Neuron (in vitro differentiated cells): ENCODE measurements around the gene CMTM1.
"Not testable (repeated sequence)": the region's sequence is repeated elsewhere in the genome, so short reads cannot be mapped to it uniquely, and the experiment has no call there.

Experiments used
- H2AFZ ChIP-seq: one replicate; pipeline ENCODE4 v1.6.1; 2013; ENCODE audit warnings: low read depth, mild to moderate bottlenecking, inconsistent platforms, low read length, moderate library complexity
- H3K27me3 ChIP-seq: one replicate; pipeline ENCODE4 v1.6.1; 2013; ENCODE audit warnings: low read length; ENCODE audit not compliant: insufficient read depth
- H3K36me3 ChIP-seq: one replicate; pipeline ENCODE4 v1.6.1; 2013; ENCODE audit warnings: low read length; ENCODE audit not compliant: insufficient read depth
- H3K4me1 ChIP-seq: one replicate; pipeline ENCODE4 v1.6.1; 2013; ENCODE audit warnings: low read length; ENCODE audit not compliant: insufficient read depth
- H3K4me3 ChIP-seq: 2 replicates; pipeline ENCODE4 v1.5.1; 2013; ENCODE audit warnings: mild to moderate bottlenecking, low read length, moderate library complexity
- H3K9me3 ChIP-seq: one replicate; pipeline ENCODE4 v1.6.1; 2013; ENCODE audit warnings: low read length

CMTM1 gene

GRCh38 chr16:66561381-66562080 is 4.7 kb upstream of the CMTM1 start:
- peaks cover 17% of the 10 kb centered on the region for H3K36me3 ChIP-seq
- H3K27me3 ChIP-seq = no peaks in the 10 kb centered on the region
- no peak overlapping the region for H3K4me3 ChIP-seq
- no peaks in the 10 kb centered on the region for H3K4me1 ChIP-seq
- no peak overlapping the region for H2AFZ ChIP-seq
- peaks cover 4% of the 10 kb centered on the region for H3K9me3 ChIP-seq

DNA sequence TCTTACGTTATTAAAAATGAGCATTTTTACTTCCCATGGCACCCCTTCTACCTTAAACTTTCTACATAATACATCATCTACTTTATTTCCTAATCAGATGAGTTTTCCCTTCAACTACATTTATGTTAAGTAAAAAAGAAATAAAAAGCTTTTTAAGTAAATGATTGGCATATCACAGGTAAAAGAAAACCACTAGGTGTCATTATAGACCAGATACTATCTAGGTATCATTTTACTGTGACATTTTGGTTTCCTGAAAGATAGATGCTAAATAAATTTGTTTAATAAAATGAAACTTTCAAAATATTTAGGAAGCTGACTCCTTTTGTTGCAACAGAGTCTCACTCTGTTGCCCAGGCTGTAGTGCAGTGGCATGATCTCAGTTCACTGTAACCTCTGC is 3.8 kb upstream of the CMTM1 start:
- Histone ChIP-seq H3K4me3 (no peak overlapping the region), H3K4me1 (no peaks in the 10 kb centered on the region), H3K36me3 (peaks cover 20% of the 10 kb centered on the region), H2AFZ (no peak overlapping the region), H3K9me3 (peaks cover 4% of the 10 kb centered on the region), H3K27me3 (no peaks in the 10 kb centered on the region)

DNA sequence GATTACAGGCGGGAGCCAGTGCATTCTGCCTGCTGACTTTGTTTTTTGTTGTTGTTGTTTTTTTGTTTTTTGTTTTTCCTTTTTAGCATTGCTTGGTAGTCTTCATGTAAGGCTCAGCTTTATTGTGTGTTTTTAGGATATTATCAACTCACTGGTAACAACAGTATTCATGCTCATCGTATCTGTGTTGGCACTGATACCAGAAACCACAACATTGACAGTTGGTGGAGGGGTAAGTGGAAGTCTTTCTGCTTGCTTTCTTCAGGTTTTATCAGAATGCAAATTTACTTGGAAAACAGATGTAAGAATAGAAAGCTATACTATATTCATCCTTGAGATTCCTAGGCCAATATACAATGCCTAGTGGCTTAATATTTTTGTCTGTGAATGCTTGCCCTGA is 3.3 kb upstream of the CMTM1 start:
- Histone ChIP-seq H2AFZ (no peak overlapping the region), H3K4me1 (no peaks in the 10 kb centered on the region), H3K27me3 (no peaks in the 10 kb centered on the region), H3K9me3 (peaks cover 4% of the 10 kb centered on the region), H3K4me3 (no peak overlapping the region), H3K36me3 (peaks cover 20% of the 10 kb centered on the region)

DNA sequence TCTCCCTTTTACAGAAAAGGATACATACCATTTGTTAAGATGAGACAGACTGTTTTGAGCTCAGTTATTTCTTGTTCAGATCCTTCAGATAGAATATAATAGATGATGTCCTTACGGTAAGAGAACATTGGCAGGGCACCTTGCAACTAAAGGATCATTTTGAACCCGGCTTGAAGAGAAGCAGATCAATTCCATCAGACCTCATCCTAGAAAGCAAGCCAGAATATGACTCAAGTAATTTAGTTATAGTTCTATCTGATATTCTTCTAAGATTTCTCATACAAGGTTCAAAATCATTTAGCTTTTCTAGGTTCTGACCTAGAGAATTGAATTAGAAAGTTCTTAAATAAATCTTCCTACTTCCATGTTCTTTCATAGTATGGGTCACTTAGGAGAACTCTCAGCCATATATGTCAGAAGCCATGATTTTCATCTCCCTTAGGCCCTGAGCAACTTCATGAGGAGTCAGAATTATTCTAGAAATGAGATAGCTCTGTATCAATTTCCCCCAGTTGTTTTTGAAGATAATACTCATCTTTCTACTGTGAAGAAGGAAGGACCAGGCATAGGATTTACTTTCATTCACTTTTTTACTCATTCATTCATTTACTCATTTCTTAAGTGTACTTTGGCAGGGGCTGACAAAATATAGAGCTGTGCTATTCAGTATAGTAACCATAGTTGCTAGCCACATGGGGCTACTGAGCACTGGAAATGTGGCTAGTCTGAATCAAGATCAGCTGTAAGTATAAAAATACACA is 2.5 kb upstream of the CMTM1 start:
- Histone ChIP-seq H3K9me3 (peaks cover 4% of the 10 kb centered on the region), H3K4me3 (no peak overlapping the region), H2AFZ (no peak overlapping the region), H3K27me3 (no peaks in the 10 kb centered on the region), H3K36me3 (peaks cover 17% of the 10 kb centered on the region), H3K4me1 (no peaks in the 10 kb centered on the region)

DNA sequence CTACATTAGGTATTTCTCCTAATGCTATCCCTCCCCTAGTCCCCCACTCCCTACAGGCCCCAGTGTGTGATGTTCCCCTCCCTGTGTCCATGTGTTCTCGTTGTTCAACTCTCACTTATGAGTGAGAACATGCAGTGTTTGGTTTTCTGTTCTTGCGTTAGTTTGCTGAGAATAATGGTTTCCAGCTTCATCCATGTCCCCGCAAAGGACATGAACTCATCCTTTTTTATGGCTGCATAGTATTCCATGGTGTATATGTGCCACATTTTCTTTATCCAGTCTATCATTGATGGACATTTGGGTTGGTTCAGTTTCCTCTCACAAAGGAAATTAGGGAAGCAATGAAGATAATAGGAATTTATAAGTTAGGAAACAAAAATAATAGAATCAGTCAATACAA is 1.0 kb downstream of the CMTM1 start:
- not testable (repeated sequence) for H2AFZ ChIP-seq, H3K27me3 ChIP-seq, H3K9me3 ChIP-seq, H3K4me1 ChIP-seq, H3K4me3 ChIP-seq
- peaks cover 15% of the 10 kb centered on the region for H3K36me3 ChIP-seq

GRCh38 chr16:66568355-66568754 is 2.1 kb downstream of the CMTM1 start:
- Histone ChIP-seq H3K4me1 (no peaks in the 10 kb centered on the region), H3K36me3 (peaks cover 14% of the 10 kb centered on the region), H3K4me3 (no peak overlapping the region), H2AFZ (no peak overlapping the region), H3K9me3 (peaks cover 4% of the 10 kb centered on the region), H3K27me3 (no peaks in the 10 kb centered on the region)

DNA sequence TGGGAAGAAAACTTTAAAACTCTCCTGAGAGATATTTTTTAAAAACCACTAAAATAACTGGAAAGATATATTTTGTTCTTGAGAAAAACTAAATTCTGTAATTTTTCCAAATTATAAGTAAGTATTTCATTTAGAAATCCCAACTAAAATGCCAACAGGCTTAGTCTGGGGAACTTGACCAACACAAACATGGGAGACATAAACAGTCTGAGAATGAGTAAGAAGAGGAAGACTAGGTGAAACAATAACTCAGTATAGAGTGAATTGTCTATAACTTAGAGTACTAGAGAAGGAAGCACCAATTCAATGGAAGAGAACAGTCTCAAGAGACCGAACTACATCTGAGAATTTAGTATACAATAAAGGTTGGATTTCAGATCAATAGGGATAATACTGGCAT is 2.9 kb downstream of the CMTM1 start:
- Histone ChIP-seq H3K27me3 (no peaks in the 10 kb centered on the region), H3K4me3 (no peak overlapping the region), H3K36me3 (peaks cover 12% of the 10 kb centered on the region), H3K4me1 (no peaks in the 10 kb centered on the region), H3K9me3 (peaks cover 4% of the 10 kb centered on the region), H2AFZ (no peak overlapping the region)

- Histone ChIP-seq H3K9me3 (peaks cover 4% of the 10 kb centered on the region), H3K4me1 (no peaks in the 10 kb centered on the region), H3K36me3 (peaks cover 9% of the 10 kb centered on the region), H3K27me3 (no peaks in the 10 kb centered on the region), H3K4me3 (no peak overlapping the region), H2AFZ (no peak overlapping the region)
These were observed 3.7 kb downstream of the CMTM1 start for GRCh38 chr16:66569827-66570405.

DNA sequence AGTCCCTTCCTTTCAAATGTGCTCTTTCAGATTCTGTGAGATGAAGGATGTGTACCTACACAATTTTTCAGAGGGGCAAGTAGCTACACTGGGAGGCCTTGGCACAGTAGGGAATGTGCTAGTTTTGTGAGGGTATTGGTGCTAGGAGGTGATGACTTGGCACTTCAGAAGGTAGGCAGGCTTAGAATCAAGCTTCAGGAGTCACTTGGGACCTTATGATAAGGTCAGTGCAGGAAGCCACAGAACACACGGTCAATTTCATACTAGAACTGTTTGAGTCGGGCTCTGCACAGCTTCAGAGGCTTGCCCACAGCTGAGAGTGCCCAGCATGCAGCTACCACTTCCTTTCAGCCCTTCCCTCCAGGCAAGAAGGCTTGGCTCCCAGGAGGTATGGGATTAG is 6.1 kb downstream of the CMTM1 start:
- H3K27me3 ChIP-seq = no peaks in the 10 kb centered on the region
- H3K4me3 ChIP-seq = no peak overlapping the region
- H3K9me3 ChIP-seq = no peaks in the 10 kb centered on the region
- no peak overlapping the region for H2AFZ ChIP-seq
- no peaks in the 10 kb centered on the region for H3K4me1 ChIP-seq
- H3K36me3 ChIP-seq = no peaks in the 10 kb centered on the region

DNA sequence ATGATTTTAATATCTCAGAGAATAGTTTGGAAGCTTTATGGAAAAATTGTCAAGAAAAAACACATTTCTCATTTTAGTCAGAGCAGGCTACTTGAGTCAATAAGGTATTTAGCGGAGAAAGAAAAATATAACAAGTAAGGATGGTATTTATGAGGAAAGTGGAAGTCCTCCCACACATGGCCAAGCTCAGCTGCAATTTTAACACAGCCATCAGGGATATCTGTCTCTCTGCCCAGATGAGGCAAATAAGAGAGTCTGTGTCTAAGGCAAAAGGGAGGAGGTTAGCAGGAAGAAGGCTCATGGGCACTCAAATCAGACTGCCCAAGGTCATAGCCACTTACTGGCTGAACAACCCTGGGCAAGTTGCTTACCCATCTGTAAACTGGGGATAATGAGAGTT is 7.8 kb downstream of the CMTM1 start:
- Histone ChIP-seq H3K27me3 (no peaks in the 10 kb centered on the region), H3K4me1 (no peaks in the 10 kb centered on the region), H2AFZ (no peak overlapping the region), H3K9me3 (no peaks in the 10 kb centered on the region), H3K4me3 (no peak overlapping the region), H3K36me3 (no peaks in the 10 kb centered on the region)

DNA sequence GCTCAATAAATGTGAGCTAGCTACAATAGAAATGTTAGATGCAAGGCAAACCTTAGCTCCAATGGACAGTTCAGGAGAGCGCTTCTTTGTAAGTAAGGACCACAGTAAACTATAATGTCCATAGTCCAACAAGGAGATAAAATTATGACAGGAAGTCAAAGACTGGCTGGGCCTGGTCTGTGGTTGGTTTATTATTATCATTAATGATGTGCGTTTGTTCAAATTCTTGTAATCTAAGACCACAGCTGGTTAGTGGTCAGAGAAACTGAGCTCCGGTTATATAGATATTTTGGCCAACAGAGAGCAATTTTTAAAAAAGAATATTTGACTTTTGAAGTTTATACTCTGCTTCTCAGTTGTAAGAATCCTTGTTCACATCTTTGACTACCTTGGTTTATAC is 8.3 kb downstream of the CMTM1 start:
- Histone ChIP-seq H2AFZ (no peak overlapping the region), H3K27me3 (no peaks in the 10 kb centered on the region), H3K4me1 (no peaks in the 10 kb centered on the region), H3K4me3 (no peak overlapping the region), H3K9me3 (no peaks in the 10 kb centered on the region), H3K36me3 (no peaks in the 10 kb centered on the region)

DNA sequence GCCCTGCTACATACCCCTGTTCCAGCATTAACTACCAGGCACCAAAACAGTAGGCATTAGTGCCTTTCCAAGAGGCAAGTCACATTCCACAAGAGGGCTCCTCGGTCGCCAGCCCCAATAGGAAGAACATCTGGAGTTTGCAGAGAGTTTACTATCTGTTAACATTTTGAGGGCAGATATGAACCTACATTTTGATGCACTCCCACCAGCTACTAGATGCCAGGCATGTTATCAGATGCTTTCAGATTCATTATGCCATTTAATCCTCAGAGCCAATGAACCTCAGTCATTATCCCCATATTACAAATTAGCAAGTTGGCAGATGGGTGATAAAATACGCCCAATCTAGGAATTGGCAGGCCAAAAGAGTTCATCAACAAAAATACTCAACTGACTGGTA is 8.8 kb downstream of the CMTM1 start:
- H3K36me3 ChIP-seq = no peaks in the 10 kb centered on the region
- no peak overlapping the region for H3K4me3 ChIP-seq
- H2AFZ ChIP-seq = no peak overlapping the region
- no peaks in the 10 kb centered on the region for H3K27me3 ChIP-seq
- H3K9me3 ChIP-seq = no peaks in the 10 kb centered on the region
- no peaks in the 10 kb centered on the region for H3K4me1 ChIP-seq

- Histone ChIP-seq H3K9me3 (no peaks in the 10 kb centered on the region), H3K4me1 (peaks cover 4% of the 10 kb centered on the region), H2AFZ (no peak overlapping the region), H3K36me3 (no peaks in the 10 kb centered on the region), H3K4me3 (no peak overlapping the region), H3K27me3 (no peaks in the 10 kb centered on the region)
These were observed 10.1 kb downstream of the CMTM1 start for GRCh38 chr16:66576296-66576695.
